Measurements from ENCODE around the gene POLR1D.

Gene POLR1D

DNA sequence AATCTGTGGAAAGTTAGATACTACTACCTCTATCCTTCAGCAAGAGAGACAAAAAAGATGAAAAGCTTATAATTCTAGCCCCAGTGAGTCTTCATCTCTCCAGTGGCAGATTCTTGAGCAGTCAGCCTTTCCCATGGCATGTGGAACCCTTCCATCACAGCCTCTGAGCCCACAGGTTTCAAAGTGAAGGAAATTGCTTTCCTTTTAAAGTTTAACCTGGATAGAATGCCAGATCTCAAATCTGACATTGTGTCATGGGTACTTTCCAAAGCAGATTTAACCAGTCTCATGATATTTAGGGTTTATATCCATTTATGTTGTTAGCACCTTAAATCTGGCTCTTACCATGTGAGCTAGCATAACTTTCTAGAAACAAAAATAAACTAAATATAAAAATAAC lies 39.3 kb downstream of the POLR1D start:
- no peak overlapping the region for H3K9ac ChIP-seq (ENCODE audit: low read depth, low read length)
- H3K27ac ChIP-seq (ENCODE audit: low read length), result no peak overlapping the region
- peaks cover 4% of the 10 kb centered on the region; the same call in 1 of the 2 replicates for H3K79me2 ChIP-seq (ENCODE audit: insufficient read depth, low read length)
- H3K36me3 ChIP-seq (ENCODE audit: insufficient read depth, low read length), result peaks cover 19% of the 10 kb centered on the region; the same call in 1 of the 2 replicates
- TF ChIP-seq, protein P1, sequence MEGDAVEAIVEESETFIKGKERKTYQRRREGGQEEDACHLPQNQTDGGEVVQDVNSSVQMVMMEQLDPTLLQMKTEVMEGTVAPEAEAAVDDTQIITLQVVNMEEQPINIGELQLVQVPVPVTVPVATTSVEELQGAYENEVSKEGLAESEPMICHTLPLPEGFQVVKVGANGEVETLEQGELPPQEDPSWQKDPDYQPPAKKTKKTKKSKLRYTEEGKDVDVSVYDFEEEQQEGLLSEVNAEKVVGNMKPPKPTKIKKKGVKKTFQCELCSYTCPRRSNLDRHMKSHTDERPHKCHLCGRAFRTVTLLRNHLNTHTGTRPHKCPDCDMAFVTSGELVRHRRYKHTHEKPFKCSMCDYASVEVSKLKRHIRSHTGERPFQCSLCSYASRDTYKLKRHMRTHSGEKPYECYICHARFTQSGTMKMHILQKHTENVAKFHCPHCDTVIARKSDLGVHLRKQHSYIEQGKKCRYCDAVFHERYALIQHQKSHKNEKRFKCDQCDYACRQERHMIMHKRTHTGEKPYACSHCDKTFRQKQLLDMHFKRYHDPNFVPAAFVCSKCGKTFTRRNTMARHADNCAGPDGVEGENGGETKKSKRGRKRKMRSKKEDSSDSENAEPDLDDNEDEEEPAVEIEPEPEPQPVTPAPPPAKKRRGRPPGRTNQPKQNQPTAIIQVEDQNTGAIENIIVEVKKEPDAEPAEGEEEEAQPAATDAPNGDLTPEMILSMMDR (IDR thresholded peaks at IDR 0.05; ENCODE audit: borderline replicate concordance, extremely low read depth, low read length, poor library complexity, severe bottlenecking), result no peak
- TF ChIP-seq EZH2 (IDR thresholded peaks at IDR 0.05; ENCODE audit: borderline replicate concordance, low read depth, low read length, severe bottlenecking), result no peak
- H3K4me2 ChIP-seq (ENCODE audit: insufficient read depth, low read length), result no peak overlapping the region
- no peak overlapping the region for H2AFZ ChIP-seq (ENCODE audit: low read depth, low read length)
- ATAC-seq (ENCODE audit: insufficient read depth, low read depth) (no peak), DNase-seq (no peak)
- H3K4me1 ChIP-seq (ENCODE audit: insufficient read depth, low read length), result no peaks in the 10 kb centered on the region
- H3K4me3 ChIP-seq (ENCODE audit: low read depth in 1 of 2, low read length in 2 of 2), result no peak overlapping the region
- H3K27me3 ChIP-seq (ENCODE audit: insufficient read depth, low read length, poor library complexity), result no peaks in the 10 kb centered on the region
- no peaks in the 10 kb centered on the region for H3K9me3 ChIP-seq (ENCODE audit: insufficient read depth, low read length, severe bottlenecking)
- peaks cover 2% of the 10 kb centered on the region; the same call in 1 of the 2 replicates for H4K20me1 ChIP-seq (ENCODE audit: insufficient read depth, low read length)

DNA sequence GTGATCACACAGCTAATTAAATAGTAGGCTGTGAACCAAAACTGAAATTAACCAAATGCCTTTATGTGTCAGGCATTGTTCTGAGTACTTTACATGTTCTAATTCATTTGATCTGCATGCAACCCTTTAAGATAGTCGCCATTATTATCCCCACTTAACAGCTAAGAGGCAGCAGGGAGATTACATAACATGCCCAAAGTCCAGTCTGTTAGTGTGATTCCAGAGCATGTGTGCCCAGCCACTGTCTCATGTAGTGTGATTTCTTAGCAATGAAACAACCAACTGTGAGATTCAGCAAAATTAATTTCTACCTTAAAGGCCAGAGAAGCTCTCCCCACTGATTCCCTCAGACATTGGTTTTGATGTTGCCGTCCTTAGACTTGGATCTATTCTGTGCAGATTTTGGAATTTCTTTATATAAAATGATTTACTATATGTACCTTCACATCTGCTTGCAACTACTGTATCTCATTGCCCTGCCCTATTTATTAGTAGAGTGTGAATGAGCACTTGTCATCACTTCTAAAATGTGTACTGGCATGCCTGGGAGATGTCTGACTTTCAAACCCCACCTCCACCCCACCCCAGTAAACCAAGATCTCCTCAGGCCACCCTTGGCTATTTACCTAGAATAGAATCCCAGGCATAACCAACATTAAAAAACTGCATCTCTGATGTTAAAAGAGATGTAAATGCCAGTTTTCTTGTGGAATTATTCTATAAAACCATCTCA lies 41.2 kb downstream of the POLR1D start:
- Histone ChIP-seq H2AFZ (ENCODE audit: low read depth, low read length) (no peak overlapping the region), H3K79me2 (ENCODE audit: insufficient read depth, low read length) (peaks cover 4% of the 10 kb centered on the region; the same call in 1 of the 2 replicates), H3K4me3 (ENCODE audit: low read depth in 1 of 2, low read length in 2 of 2) (no peak overlapping the region), H3K9ac (ENCODE audit: low read depth, low read length) (no peak overlapping the region), H3K27me3 (ENCODE audit: insufficient read depth, low read length, poor library complexity) (no peaks in the 10 kb centered on the region), H3K9me3 (ENCODE audit: insufficient read depth, low read length, severe bottlenecking) (no peaks in the 10 kb centered on the region), H3K36me3 (ENCODE audit: insufficient read depth, low read length) (peaks cover 24% of the 10 kb centered on the region; the same call in 1 of the 2 replicates), H3K4me1 (ENCODE audit: insufficient read depth, low read length) (no peaks in the 10 kb centered on the region), H4K20me1 (ENCODE audit: insufficient read depth, low read length) (peaks cover 2% of the 10 kb centered on the region; the same call in 1 of the 2 replicates), H3K4me2 (ENCODE audit: insufficient read depth, low read length) (no peak overlapping the region), H3K27ac (ENCODE audit: low read length) (no peak overlapping the region)
- no peak for ATAC-seq (ENCODE audit: insufficient read depth, low read depth)
- TF ChIP-seq EZH2 (IDR thresholded peaks at IDR 0.05; ENCODE audit: borderline replicate concordance, low read depth, low read length, severe bottlenecking), result no peak
- TF ChIP-seq, protein P1 (IDR thresholded peaks at IDR 0.05; ENCODE audit: borderline replicate concordance, extremely low read depth, low read length, poor library complexity, severe bottlenecking), result no peak
- DNase-seq, result no peak

DNA sequence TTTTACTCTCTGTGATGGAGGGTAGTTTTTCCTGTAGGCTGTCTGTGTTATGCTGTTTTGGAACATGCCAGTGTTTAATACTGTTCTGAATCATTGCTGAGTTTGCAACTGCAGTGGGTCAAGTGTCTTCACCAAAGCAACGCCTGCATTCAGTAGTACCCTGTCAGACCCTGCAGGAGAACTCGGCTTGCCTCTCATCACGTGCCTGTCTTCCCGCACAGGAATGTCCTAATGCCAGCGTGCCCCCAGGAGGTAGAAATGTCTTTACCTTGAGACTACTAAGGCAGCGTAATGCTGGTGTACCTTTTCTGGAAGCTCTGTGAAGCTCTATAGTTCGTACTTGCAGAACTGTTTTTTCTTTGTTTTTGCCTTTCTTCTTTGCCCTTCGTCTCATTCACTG lies 42.3 kb downstream of the POLR1D start:
- ATAC-seq (ENCODE audit: insufficient read depth, low read depth), result no peak
- peaks cover 24% of the 10 kb centered on the region; the same call in 1 of the 2 replicates for H3K36me3 ChIP-seq (ENCODE audit: insufficient read depth, low read length)
- H3K4me3 ChIP-seq (ENCODE audit: low read depth in 1 of 2, low read length in 2 of 2), result no peak overlapping the region
- H3K4me2 ChIP-seq (ENCODE audit: insufficient read depth, low read length), result no peak overlapping the region
- H3K27ac ChIP-seq (ENCODE audit: low read length), result no peak overlapping the region
- H2AFZ ChIP-seq (ENCODE audit: low read depth, low read length), result no peak overlapping the region
- peaks cover 2% of the 10 kb centered on the region; the same call in 1 of the 2 replicates for H4K20me1 ChIP-seq (ENCODE audit: insufficient read depth, low read length)
- TF ChIP-seq EZH2 (IDR thresholded peaks at IDR 0.05; ENCODE audit: borderline replicate concordance, low read depth, low read length, severe bottlenecking), result no peak
- TF ChIP-seq, protein P1 (IDR thresholded peaks at IDR 0.05; ENCODE audit: borderline replicate concordance, extremely low read depth, low read length, poor library complexity, severe bottlenecking), result no peak
- H3K9ac ChIP-seq (ENCODE audit: low read depth, low read length), result no peak overlapping the region
- DNase-seq, result no peak
- H3K9me3 ChIP-seq (ENCODE audit: insufficient read depth, low read length, severe bottlenecking), result no peaks in the 10 kb centered on the region
- H3K79me2 ChIP-seq (ENCODE audit: insufficient read depth, low read length), result peaks cover 2% of the 10 kb centered on the region; the same call in 1 of the 2 replicates
- no peaks in the 10 kb centered on the region for H3K27me3 ChIP-seq (ENCODE audit: insufficient read depth, low read length, poor library complexity)
- no peaks in the 10 kb centered on the region for H3K4me1 ChIP-seq (ENCODE audit: insufficient read depth, low read length)
